Stimulated activated CD4-positive, alpha-beta T cell treated with anti-CD3 and anti-CD28 coated beads, Interleukin-4, amount 100 ng/mL, for 24 hours (primary cell): ENCODE measurements around the gene ADAM22.
"Not testable (repeated sequence)": the region's sequence is repeated elsewhere in the genome, so short reads cannot be mapped to it uniquely, and the experiment has no call there.

Experiments used
- DNase-seq: peaks from one replicate; pipeline ENCODE4 v3.0.0-alpha.2; 2020

ADAM22 gene

GRCh38 chr7:87933953-87934698 is at the start of gene ADAM22:
Gene ADAM22, plus strand, starts transcription at chr7:87934251. Its CDS starts 215 bp downstream, at chr7:87934466.
- peak; percentile 78 for DNase-seq

- no peak for DNase-seq
Observed at GRCh38 chr7:87885018-87885417, 49.0 kb upstream of the ADAM22 start.

GRCh38 chr7:87886875-87887274 is 47.2 kb upstream of the ADAM22 start:
- DNase-seq = no peak

GRCh38 chr7:87895363-87895762 is 38.7 kb upstream of the ADAM22 start:
- DNase-seq = no peak

- DNase-seq = no peak
Observed at GRCh38 chr7:87899255-87899654, 34.8 kb upstream of the ADAM22 start.

- not testable (repeated sequence) for DNase-seq
Observed at GRCh38 chr7:87907136-87907906, 26.7 kb upstream of the ADAM22 start.

GRCh38 chr7:87908814-87909213 is 25.2 kb upstream of the ADAM22 start:
- DNase-seq = not testable (repeated sequence)

GRCh38 chr7:87912121-87912520 is 21.9 kb upstream of the ADAM22 start:
- no peak for DNase-seq

- no peak for DNase-seq
Observed at GRCh38 chr7:87918740-87919139, 15.3 kb upstream of the ADAM22 start.

GRCh38 chr7:87919875-87920274 is 14.2 kb upstream of the ADAM22 start:
- DNase-seq = no peak

GRCh38 chr7:87920578-87920977 is 13.5 kb upstream of the ADAM22 start:
- DNase-seq = no peak

GRCh38 chr7:87922759-87923395 is 11.2 kb upstream of the ADAM22 start:
- not testable (repeated sequence) for DNase-seq

- no peak for DNase-seq
Observed at GRCh38 chr7:87926581-87927461, 7.2 kb upstream of the ADAM22 start.

- DNase-seq = no peak
Observed at GRCh38 chr7:87933605-87933952, 472 bp upstream of the ADAM22 start.

GRCh38 chr7:87934699-87935383 is 790 bp downstream of the ADAM22 start:
- no peak for DNase-seq

GRCh38 chr7:87935384-87935706 is 1.3 kb downstream of the ADAM22 start:
- DNase-seq = no peak

- no peak for DNase-seq
Observed at GRCh38 chr7:87941138-87941537, 7.1 kb downstream of the ADAM22 start.

- DNase-seq = no peak
Observed at GRCh38 chr7:87944547-87944946, 10.5 kb downstream of the ADAM22 start.

GRCh38 chr7:87945926-87946325 is 11.9 kb downstream of the ADAM22 start:
- DNase-seq = not testable (repeated sequence)

GRCh38 chr7:87948371-87948770 is 14.3 kb downstream of the ADAM22 start:
- DNase-seq = no peak

- DNase-seq = no peak
Observed at GRCh38 chr7:87959336-87959735, 25.3 kb downstream of the ADAM22 start.

GRCh38 chr7:87960239-87960638 is 26.2 kb downstream of the ADAM22 start:
- no peak for DNase-seq
